Left forelimb (tissue), 1 donor: ENCODE results near the gene TIMM23B.
"Not testable (repeated sequence)": the region's sequence is repeated elsewhere in the genome, so short reads cannot be mapped to it uniquely, and the experiment has no call there.

ENCODE experiments used
- DNase-seq: peaks from one replicate; pipeline ENCODE4 v3.0.0-alpha.2; 2018; ENCODE audit warnings: low spot score

The TIMM23B gene

GRCh38 chr10:49977756-49978155 is 35.9 kb downstream of the TIMM23B start:
- not testable (repeated sequence) for DNase-seq

GRCh38 chr10:49987207-49987606 is 45.4 kb downstream of the TIMM23B start:
- DNase-seq = not testable (repeated sequence)

GRCh38 chr10:49988376-49988775 is 46.5 kb downstream of the TIMM23B start, which contains the start of gene AGAP6:
Gene AGAP6, plus strand, starts transcription at chr10:49988406. Its CDS starts 310 bp downstream, at chr10:49988716.
- not testable (repeated sequence) for DNase-seq

- not testable (repeated sequence) for DNase-seq
These were observed 53.5 kb downstream of the TIMM23B start for GRCh38 chr10:49995321-49995720.

GRCh38 chr10:50014024-50014423 is 72.2 kb downstream of the TIMM23B start:
- not testable (repeated sequence) for DNase-seq

- not testable (repeated sequence) for DNase-seq
These were observed 73.9 kb downstream of the TIMM23B start for GRCh38 chr10:50015596-50016220.

- DNase-seq = not testable (repeated sequence)
These were observed 75.1 kb downstream of the TIMM23B start for GRCh38 chr10:50016926-50017325.

- DNase-seq = not testable (repeated sequence)
These were observed 75.8 kb downstream of the TIMM23B start for GRCh38 chr10:50017646-50018045.

- not testable (repeated sequence) for DNase-seq
These were observed 77.4 kb downstream of the TIMM23B start for GRCh38 chr10:50019279-50019678.

GRCh38 chr10:50020451-50021024 is 78.7 kb downstream of the TIMM23B start:
- DNase-seq = not testable (repeated sequence)

- no peak for DNase-seq
These were observed 79.8 kb downstream of the TIMM23B start for GRCh38 chr10:50021646-50022045.
